GM23338 (cell line): ENCODE data around the gene SIAE.

Experiments
- CREB1 ChIP-seq: fragments of 250-450 bp; sonication (Bioruptor Pico); IDR thresholded peaks from 2 replicates; pipeline ENCODE4 v1.5.0; 2020; ENCODE audit warnings: low read depth, mild to moderate bottlenecking, moderate library complexity
- EZH2 ChIP-seq: fragments of 200-600 bp; sonication (generic); IDR thresholded peaks from one replicate; pipeline ENCODE4 v1.8.0; 2017; ENCODE audit warnings: antibody characterized with exemption, mild to moderate bottlenecking, low read depth; ENCODE audit not compliant: unreplicated experiment
- EZH2phosphoT487 ChIP-seq: fragments of 200-600 bp; sonication (generic); IDR thresholded peaks from one replicate; pipeline ENCODE4 v1.8.1; 2018; ENCODE audit warnings: antibody characterized with exemption; ENCODE audit not compliant: unreplicated experiment
- JUNB ChIP-seq: IDR thresholded peaks from one replicate; pipeline ENCODE4 v1.6.1; 2016; ENCODE audit warnings: antibody characterized with exemption; ENCODE audit not compliant: unreplicated experiment
- POLR2AphosphoS5 ChIP-seq: IDR thresholded peaks from 2 replicates; pipeline ENCODE4 v1.6.1; 2016; ENCODE audit warnings: antibody characterized with exemption, low read depth
- ZNF331 ChIP-seq: fragments of 250-450 bp; sonication (Bioruptor Pico); IDR thresholded peaks from 2 replicates; pipeline ENCODE4 v1.5.0; 2020; ENCODE audit warnings: low read depth, mild to moderate bottlenecking, moderate library complexity
- TF ChIP-seq, protein P1 (sequence below), 2 experiments: fragments of 200-600 bp in 1 of 2; sonication (generic) in 1 of 2; conservative IDR thresholded peaks; 2 replicates each; pipeline versions ENCODE4 v1.5.1 to v1.6.1; 2016 to 2017; ENCODE audit warnings: antibody characterized with exemption in 2 of 2, low read depth in 2 of 2, mild to moderate bottlenecking in 2 of 2, moderate library complexity in 1 of 2
- TF ChIP-seq, protein P2 (sequence below): IDR thresholded peaks from one replicate; pipeline ENCODE4 v1.6.1; 2018; ENCODE audit warnings: antibody characterized with exemption; ENCODE audit not compliant: unreplicated experiment
- TF ChIP-seq, protein P3 (sequence below): fragments of 250-450 bp; sonication (Bioruptor Pico); IDR thresholded peaks from 2 replicates; pipeline ENCODE4 v1.5.0; 2020; ENCODE audit warnings: mild to moderate bottlenecking, moderate library complexity

DNA sequence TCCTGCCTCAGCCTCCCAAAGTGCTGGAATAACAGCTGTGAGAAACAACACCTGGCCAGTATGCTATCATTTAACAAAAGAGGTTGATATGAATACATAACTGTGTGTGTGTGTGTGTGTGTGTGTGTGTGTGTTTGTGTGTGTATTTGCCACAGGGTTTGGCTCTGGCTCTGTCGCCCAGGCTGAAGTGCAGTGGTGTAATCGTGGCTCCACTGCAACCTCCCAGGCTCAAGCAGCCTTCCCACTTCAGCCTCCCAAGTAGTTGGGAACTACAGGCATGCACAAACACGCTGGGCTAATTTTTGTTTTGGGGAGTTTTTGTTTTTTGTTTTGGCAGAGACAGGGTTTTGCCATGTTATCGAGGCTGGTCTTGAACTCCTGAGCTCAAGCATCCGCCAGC lies 4.9 kb upstream of the SIAE start:
- TF ChIP-seq POLR2AphosphoS5 = no peak
- TF ChIP-seq, protein P1, sequence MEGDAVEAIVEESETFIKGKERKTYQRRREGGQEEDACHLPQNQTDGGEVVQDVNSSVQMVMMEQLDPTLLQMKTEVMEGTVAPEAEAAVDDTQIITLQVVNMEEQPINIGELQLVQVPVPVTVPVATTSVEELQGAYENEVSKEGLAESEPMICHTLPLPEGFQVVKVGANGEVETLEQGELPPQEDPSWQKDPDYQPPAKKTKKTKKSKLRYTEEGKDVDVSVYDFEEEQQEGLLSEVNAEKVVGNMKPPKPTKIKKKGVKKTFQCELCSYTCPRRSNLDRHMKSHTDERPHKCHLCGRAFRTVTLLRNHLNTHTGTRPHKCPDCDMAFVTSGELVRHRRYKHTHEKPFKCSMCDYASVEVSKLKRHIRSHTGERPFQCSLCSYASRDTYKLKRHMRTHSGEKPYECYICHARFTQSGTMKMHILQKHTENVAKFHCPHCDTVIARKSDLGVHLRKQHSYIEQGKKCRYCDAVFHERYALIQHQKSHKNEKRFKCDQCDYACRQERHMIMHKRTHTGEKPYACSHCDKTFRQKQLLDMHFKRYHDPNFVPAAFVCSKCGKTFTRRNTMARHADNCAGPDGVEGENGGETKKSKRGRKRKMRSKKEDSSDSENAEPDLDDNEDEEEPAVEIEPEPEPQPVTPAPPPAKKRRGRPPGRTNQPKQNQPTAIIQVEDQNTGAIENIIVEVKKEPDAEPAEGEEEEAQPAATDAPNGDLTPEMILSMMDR (conservative IDR thresholded peaks at IDR 0.05; ENCODE audit: low read depth in 2 of 2) = no peak
- TF ChIP-seq EZH2 = no peak
- no peak for TF ChIP-seq ZNF331 (CRISPR knock-in tag)
- no peak for TF ChIP-seq EZH2phosphoT487
- TF ChIP-seq, protein P2, sequence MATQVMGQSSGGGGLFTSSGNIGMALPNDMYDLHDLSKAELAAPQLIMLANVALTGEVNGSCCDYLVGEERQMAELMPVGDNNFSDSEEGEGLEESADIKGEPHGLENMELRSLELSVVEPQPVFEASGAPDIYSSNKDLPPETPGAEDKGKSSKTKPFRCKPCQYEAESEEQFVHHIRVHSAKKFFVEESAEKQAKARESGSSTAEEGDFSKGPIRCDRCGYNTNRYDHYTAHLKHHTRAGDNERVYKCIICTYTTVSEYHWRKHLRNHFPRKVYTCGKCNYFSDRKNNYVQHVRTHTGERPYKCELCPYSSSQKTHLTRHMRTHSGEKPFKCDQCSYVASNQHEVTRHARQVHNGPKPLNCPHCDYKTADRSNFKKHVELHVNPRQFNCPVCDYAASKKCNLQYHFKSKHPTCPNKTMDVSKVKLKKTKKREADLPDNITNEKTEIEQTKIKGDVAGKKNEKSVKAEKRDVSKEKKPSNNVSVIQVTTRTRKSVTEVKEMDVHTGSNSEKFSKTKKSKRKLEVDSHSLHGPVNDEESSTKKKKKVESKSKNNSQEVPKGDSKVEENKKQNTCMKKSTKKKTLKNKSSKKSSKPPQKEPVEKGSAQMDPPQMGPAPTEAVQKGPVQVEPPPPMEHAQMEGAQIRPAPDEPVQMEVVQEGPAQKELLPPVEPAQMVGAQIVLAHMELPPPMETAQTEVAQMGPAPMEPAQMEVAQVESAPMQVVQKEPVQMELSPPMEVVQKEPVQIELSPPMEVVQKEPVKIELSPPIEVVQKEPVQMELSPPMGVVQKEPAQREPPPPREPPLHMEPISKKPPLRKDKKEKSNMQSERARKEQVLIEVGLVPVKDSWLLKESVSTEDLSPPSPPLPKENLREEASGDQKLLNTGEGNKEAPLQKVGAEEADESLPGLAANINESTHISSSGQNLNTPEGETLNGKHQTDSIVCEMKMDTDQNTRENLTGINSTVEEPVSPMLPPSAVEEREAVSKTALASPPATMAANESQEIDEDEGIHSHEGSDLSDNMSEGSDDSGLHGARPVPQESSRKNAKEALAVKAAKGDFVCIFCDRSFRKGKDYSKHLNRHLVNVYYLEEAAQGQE = no peak
- TF ChIP-seq JUNB = no peak
- TF ChIP-seq, protein P3, sequence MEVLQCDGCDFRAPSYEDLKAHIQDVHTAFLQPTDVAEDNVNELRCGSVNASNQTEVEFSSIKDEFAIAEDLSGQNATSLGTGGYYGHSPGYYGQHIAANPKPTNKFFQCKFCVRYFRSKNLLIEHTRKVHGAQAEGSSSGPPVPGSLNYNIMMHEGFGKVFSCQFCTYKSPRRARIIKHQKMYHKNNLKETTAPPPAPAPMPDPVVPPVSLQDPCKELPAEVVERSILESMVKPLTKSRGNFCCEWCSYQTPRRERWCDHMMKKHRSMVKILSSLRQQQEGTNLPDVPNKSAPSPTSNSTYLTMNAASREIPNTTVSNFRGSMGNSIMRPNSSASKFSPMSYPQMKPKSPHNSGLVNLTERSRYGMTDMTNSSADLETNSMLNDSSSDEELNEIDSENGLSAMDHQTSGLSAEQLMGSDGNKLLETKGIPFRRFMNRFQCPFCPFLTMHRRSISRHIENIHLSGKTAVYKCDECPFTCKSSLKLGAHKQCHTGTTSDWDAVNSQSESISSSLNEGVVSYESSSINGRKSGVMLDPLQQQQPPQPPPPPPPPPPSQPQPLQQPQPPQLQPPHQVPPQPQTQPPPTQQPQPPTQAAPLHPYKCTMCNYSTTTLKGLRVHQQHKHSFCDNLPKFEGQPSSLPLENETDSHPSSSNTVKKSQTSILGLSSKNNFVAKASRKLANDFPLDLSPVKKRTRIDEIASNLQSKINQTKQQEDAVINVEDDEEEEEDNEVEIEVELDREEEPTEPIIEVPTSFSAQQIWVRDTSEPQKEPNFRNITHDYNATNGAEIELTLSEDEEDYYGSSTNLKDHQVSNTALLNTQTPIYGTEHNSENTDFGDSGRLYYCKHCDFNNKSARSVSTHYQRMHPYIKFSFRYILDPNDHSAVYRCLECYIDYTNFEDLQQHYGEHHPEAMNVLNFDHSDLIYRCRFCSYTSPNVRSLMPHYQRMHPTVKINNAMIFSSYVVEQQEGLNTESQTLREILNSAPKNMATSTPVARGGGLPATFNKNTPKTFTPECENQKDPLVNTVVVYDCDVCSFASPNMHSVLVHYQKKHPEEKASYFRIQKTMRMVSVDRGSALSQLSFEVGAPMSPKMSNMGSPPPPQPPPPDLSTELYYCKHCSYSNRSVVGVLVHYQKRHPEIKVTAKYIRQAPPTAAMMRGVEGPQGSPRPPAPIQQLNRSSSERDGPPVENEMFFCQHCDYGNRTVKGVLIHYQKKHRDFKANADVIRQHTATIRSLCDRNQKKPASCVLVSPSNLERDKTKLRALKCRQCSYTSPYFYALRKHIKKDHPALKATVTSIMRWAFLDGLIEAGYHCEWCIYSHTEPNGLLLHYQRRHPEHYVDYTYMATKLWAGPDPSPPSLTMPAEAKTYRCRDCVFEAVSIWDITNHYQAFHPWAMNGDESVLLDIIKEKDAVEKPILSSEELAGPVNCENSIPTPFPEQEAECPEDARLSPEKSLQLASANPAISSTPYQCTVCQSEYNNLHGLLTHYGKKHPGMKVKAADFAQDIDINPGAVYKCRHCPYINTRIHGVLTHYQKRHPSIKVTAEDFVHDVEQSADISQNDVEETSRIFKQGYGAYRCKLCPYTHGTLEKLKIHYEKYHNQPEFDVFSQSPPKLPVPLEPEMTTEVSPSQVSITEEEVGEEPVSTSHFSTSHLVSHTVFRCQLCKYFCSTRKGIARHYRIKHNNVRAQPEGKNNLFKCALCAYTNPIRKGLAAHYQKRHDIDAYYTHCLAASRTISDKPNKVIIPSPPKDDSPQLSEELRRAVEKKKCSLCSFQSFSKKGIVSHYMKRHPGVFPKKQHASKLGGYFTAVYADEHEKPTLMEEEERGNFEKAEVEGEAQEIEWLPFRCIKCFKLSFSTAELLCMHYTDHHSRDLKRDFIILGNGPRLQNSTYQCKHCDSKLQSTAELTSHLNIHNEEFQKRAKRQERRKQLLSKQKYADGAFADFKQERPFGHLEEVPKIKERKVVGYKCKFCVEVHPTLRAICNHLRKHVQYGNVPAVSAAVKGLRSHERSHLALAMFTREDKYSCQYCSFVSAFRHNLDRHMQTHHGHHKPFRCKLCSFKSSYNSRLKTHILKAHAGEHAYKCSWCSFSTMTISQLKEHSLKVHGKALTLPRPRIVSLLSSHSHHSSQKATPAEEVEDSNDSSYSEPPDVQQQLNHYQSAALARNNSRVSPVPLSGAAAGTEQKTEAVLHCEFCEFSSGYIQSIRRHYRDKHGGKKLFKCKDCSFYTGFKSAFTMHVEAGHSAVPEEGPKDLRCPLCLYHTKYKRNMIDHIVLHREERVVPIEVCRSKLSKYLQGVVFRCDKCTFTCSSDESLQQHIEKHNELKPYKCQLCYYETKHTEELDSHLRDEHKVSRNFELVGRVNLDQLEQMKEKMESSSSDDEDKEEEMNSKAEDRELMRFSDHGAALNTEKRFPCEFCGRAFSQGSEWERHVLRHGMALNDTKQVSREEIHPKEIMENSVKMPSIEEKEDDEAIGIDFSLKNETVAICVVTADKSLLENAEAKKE = no peak
- no peak for TF ChIP-seq CREB1
